Duodenal mucosa (tissue), 2 donors: ENCODE measurements around the gene KANK4.

Source experiments
- H3K27ac ChIP-seq: one replicate; pipeline ENCODE4 v1.7.0; 2013; ENCODE audit warnings: low read depth, low read length
- H3K27me3 ChIP-seq, 2 donors: one replicate each; pipeline ENCODE4 v1.7.0; 2013; ENCODE audit warnings: low read length in 2 of 2, control low read depth in 1 of 2; ENCODE audit not compliant: insufficient read depth in 2 of 2, control insufficient read depth in 1 of 2
- H3K36me3 ChIP-seq, 2 donors: one replicate each; pipeline ENCODE4 v1.7.0; 2013; ENCODE audit warnings: low read length in 2 of 2, control low read depth in 1 of 2; ENCODE audit not compliant: insufficient read depth in 2 of 2, control insufficient read depth in 1 of 2
- H3K4me1 ChIP-seq, 2 donors: one replicate each; pipeline ENCODE4 v1.7.0; 2013; ENCODE audit warnings: low read length in 2 of 2, control low read depth in 1 of 2; ENCODE audit not compliant: insufficient read depth in 2 of 2, control insufficient read depth in 1 of 2
- H3K4me3 ChIP-seq, 2 donors: one replicate each; pipeline ENCODE4 v1.7.0; 2013; ENCODE audit warnings: low read length in 2 of 2, low read depth in 1 of 2
- H3K9ac ChIP-seq, 2 donors: one replicate each; pipeline ENCODE4 v1.7.0; 2013; ENCODE audit warnings: low read length in 2 of 2, low read depth in 1 of 2
- H3K9me3 ChIP-seq, 2 donors: one replicate each; pipeline ENCODE4 v1.7.0; 2013; ENCODE audit warnings: low read length in 2 of 2, control low read depth in 1 of 2; ENCODE audit not compliant: control insufficient read depth in 1 of 2

KANK4 gene

DNA sequence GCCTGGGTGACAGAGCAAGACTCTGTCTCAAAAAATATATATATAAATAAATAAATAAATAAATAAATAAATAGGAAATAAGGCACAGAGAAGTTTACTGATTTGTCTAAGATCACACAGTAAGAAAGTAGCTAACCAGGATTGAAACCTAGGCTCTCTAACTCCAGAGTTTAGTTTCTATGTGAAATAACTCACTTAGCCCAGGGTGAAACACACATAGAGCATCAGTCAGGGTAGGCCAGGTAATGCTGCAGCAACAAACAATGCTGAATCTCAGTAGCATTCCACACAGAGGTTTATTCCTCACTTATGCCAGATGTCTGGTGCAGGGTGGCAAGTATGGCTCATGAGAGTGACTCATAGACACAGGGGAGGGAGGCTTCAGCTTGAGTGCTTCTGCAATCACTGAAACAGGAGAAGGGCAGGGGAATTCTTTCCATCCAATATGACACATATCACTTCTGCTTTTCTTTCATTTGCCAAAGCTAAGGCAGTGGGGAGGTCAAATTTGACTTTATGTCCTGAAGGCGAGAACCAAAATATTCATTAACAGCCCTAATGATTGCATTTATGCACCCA is 37.1 kb upstream of the KANK4 start:
- Histone ChIP-seq H3K9me3 (no peaks in the 10 kb centered on the region), H3K27ac (no peak overlapping the region), H3K4me1 (no peaks in the 10 kb centered on the region), H3K4me3 (no peak overlapping the region), H3K9ac (no peak overlapping the region), H3K27me3 (no peaks in the 10 kb centered on the region), H3K36me3 (no peaks in the 10 kb centered on the region)

DNA sequence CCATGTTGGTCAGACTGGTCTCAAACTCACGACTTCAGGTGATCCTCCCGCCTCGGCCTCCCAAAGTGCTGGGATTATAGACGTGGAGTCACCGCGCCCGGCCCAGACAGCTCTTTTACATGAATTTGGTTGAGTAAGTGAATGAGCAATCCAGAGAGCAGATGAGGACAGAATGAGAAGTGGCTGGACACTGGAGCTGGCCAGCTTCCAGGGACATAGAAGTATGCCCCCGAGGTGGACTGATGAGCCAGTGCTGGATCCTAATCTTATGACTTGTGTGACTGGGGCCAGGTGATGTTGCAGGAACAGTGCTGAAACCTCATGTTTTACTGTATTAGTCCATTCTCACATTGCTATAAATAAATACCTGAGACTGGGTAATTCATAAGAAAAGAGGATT is 35.9 kb upstream of the KANK4 start:
- no peak overlapping the region for H3K27ac ChIP-seq
- H3K9ac ChIP-seq = no peak overlapping the region
- no peaks in the 10 kb centered on the region for H3K4me1 ChIP-seq
- no peaks in the 10 kb centered on the region for H3K9me3 ChIP-seq
- no peaks in the 10 kb centered on the region for H3K36me3 ChIP-seq
- no peak overlapping the region for H3K4me3 ChIP-seq
- no peaks in the 10 kb centered on the region for H3K27me3 ChIP-seq

DNA sequence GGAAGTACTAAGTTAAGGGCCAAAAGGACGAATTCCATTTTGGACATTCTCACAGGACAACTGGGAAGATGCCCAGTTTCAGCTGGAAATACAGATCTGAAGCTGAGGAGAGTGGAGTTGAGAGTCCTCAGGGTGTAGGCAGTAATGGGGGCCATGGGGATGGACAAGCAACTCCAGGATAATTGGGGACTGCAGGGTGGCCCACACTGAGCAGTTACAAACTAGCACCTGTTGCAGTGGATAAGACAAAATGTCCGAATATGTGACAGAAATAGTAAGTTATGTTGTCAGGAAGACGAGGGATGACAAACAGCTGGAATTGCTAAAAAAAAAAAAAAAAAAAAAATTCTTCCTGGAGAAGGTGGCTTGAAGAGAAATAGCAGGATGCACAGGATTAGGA is 34.6 kb upstream of the KANK4 start:
- Histone ChIP-seq H3K4me1 (peaks cover 0 to 2% of the 10 kb centered on the region in 2 donors), H3K27me3 (no peaks in the 10 kb centered on the region), H3K4me3 (no peak overlapping the region), H3K9ac (no peak overlapping the region), H3K27ac (no peak overlapping the region), H3K36me3 (no peaks in the 10 kb centered on the region), H3K9me3 (no peaks in the 10 kb centered on the region)

DNA sequence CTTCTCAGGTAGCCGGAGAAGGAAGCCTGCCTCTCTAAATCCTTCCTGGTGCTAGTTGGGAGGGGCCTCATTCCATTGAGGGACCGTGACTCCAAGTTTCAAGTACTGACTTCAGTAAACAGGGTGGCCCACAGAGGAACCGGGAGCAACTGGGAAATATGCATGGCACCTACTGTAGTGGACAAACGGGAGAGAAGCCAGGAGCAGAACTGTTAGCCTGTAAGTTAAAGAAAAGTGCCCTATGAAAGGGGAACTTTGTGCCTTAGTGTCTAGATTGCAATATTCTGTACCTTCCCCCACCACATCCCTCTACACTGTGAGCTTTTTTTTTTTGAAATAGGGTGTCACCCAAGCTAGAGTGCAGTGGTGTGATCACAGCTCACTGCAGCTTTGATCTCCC is 33.2 kb upstream of the KANK4 start:
- no peaks in the 10 kb centered on the region for H3K36me3 ChIP-seq
- H3K27me3 ChIP-seq = no peaks in the 10 kb centered on the region
- no peak overlapping the region for H3K27ac ChIP-seq
- H3K9me3 ChIP-seq = no peaks in the 10 kb centered on the region
- H3K4me3 ChIP-seq = no peak overlapping the region
- no peak overlapping the region for H3K9ac ChIP-seq
- peaks cover 0 to 6% of the 10 kb centered on the region in 2 donors for H3K4me1 ChIP-seq

DNA sequence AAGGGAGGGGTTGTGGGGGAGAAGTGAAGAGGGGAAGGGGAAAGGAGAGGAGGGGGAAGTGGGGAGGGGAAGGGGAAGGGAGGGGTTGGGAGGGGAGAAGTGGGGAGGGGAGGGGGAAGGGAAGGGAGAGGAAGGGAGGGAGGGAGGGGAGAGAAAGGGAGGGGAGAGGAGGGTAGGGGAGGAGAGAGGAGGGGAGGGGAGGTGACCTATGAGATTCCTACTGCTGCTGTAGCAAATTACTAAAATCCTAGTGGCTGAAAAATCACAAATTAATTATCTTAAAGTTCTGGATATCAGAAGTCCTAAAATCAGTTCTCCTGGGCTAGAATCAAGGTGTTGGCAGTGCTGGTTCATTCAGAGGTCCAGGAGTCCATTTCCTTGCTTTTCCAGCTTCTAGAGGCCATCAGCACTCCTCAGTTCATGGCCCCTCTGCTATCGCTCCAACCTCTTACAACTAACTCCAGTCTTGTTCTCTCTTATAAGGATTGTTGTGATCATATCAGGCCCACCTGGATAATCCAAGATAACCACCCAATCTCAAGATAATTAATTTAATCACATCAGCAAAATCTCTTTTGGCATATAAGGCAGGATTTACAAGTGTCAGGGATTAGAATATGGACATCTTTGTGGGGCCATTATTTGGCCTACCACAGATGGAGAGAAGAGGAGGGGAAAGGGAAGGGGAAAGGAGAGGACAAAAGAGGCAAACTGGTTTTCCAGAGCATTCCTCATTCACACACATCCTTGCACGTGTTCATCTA is 30.4 kb upstream of the KANK4 start:
- Histone ChIP-seq H3K9ac (no peak overlapping the region), H3K9me3 (no peaks in the 10 kb centered on the region), H3K27me3 (no peaks in the 10 kb centered on the region), H3K4me3 (no peak overlapping the region), H3K36me3 (no peaks in the 10 kb centered on the region), H3K27ac (no peak overlapping the region), H3K4me1 (peaks cover 0 to 6% of the 10 kb centered on the region in 2 donors)

DNA sequence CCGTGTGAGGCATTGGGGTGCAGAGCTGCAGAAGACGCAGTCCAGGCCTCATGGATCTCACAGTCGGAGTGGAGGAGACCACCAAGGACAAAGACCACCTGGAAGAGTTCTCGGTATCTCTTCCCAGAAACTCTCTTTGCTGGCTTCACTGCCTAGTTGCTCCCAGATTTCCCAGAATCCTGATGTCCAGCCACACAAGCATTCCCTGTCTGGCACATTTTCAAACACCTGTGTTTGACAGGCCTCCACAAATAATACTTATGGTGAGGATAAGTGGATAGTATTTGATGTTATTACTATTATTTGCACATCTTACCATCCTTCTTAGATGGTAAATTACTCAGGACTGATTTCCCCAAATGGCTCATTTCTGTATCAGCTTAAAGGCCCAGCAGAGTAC is 27.7 kb upstream of the KANK4 start:
- Histone ChIP-seq H3K27ac (no peak overlapping the region), H3K4me1 (peaks cover 0 to 6% of the 10 kb centered on the region in 2 donors), H3K9me3 (no peaks in the 10 kb centered on the region), H3K27me3 (no peaks in the 10 kb centered on the region), H3K9ac (no peak overlapping the region), H3K4me3 (no peak overlapping the region), H3K36me3 (no peaks in the 10 kb centered on the region)

DNA sequence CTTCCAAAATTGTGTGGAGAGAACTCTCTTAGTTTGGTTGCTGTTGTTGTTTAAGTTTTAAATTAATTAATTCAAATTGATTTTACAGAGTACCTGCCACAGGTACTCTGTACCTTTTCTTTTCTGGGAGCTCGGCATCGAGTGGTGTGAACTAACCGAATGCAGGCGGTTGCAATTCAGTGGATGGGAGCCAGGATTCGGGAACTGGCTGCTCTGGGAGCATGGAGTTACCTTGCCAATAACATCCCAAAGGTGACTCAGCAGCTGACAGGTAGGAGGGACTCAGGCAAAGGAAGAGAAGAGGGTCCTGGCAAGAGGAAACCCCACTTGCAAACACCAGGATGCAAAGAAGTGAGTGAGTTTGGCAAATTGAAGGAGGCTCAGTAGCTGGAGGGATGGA is 24.7 kb upstream of the KANK4 start:
- H3K4me1 ChIP-seq = peaks cover 0 to 5% of the 10 kb centered on the region in 2 donors
- no peak overlapping the region for H3K4me3 ChIP-seq
- no peaks in the 10 kb centered on the region for H3K27me3 ChIP-seq
- H3K9ac ChIP-seq = no peak overlapping the region
- H3K27ac ChIP-seq = no peak overlapping the region
- H3K36me3 ChIP-seq = no peaks in the 10 kb centered on the region
- H3K9me3 ChIP-seq = no peaks in the 10 kb centered on the region

DNA sequence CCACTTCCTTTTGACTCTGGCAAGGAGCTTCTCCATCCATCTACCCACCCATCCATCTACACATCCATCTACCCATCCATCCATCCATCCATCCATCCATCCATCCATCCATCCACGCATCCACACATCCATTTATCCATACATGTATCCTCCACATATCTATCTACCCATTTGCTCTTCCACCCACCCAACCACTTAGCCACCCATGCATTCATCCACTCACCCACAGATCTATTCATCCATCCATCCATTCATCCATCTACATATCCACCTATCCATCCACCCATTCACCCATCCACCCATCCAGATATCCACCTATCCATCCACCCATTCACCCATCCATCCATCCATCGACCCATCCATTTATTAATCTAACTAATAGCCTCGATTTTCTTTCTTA is 23.0 kb upstream of the KANK4 start:
- H3K36me3 ChIP-seq = no peaks in the 10 kb centered on the region
- no peak overlapping the region for H3K9ac ChIP-seq
- no peaks in the 10 kb centered on the region for H3K27me3 ChIP-seq
- H3K27ac ChIP-seq = no peak overlapping the region
- H3K9me3 ChIP-seq = no peaks in the 10 kb centered on the region
- H3K4me1 ChIP-seq = no peaks in the 10 kb centered on the region
- no peak overlapping the region for H3K4me3 ChIP-seq

DNA sequence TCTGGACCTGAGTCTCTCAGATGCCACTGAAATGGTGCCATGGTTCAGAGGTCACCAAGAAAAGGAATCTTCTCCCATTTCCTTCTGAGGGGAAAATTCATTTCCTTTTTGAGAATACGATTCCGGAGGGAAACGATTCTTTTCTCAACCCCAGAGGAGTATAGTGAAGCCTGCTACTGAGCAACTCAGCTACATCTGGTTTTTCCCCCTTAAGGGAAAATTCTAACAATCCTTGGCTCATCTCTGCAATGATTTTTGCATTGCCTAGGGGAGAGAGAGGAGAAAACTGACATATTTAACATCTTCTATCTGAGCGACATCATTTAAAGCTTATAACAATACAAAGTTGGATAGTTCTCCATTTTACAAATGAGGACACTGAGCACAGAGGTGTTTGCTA is 22.4 kb upstream of the KANK4 start:
- Histone ChIP-seq H3K4me3 (no peak overlapping the region), H3K27me3 (no peaks in the 10 kb centered on the region), H3K36me3 (no peaks in the 10 kb centered on the region), H3K9me3 (no peaks in the 10 kb centered on the region), H3K4me1 (no peaks in the 10 kb centered on the region), H3K27ac (no peak overlapping the region), H3K9ac (no peak overlapping the region)

DNA sequence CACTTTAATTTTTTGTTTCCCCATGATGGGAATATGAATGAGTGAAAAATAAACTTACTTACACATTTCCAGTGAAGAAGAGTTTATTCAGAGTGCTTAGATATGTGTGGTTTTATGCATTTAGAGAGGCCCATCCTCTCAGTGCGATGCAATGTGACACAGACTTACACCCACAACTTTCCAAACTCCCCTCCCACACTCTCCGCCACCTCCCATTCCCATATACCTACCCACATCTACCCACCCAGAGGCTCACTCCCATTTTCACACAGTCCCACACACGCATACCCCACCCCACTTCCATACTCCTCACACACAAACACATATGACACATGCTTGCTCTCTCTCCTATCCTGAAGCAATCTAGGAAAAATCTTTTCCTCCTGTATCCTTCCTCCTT is 21.9 kb upstream of the KANK4 start:
- no peak overlapping the region for H3K9ac ChIP-seq
- no peak overlapping the region for H3K4me3 ChIP-seq
- no peaks in the 10 kb centered on the region for H3K36me3 ChIP-seq
- no peak overlapping the region for H3K27ac ChIP-seq
- no peaks in the 10 kb centered on the region for H3K9me3 ChIP-seq
- no peaks in the 10 kb centered on the region for H3K4me1 ChIP-seq
- no peaks in the 10 kb centered on the region for H3K27me3 ChIP-seq
